HG03108 (cell line): Measurements from ENCODE around the gene ATP13A2.
"Not testable (repeated sequence)": the region's sequence is repeated elsewhere in the genome, so short reads cannot be mapped to it uniquely, and the experiment has no call there.

Experiments
- ATAC-seq: cut with Tn5 transposase; IDR thresholded peaks from one replicate; pipeline ENCODE4 v1.9.1; 2021; ENCODE audit warnings: moderate library complexity; ENCODE audit not compliant: unreplicated experiment

The ATP13A2 gene

DNA sequence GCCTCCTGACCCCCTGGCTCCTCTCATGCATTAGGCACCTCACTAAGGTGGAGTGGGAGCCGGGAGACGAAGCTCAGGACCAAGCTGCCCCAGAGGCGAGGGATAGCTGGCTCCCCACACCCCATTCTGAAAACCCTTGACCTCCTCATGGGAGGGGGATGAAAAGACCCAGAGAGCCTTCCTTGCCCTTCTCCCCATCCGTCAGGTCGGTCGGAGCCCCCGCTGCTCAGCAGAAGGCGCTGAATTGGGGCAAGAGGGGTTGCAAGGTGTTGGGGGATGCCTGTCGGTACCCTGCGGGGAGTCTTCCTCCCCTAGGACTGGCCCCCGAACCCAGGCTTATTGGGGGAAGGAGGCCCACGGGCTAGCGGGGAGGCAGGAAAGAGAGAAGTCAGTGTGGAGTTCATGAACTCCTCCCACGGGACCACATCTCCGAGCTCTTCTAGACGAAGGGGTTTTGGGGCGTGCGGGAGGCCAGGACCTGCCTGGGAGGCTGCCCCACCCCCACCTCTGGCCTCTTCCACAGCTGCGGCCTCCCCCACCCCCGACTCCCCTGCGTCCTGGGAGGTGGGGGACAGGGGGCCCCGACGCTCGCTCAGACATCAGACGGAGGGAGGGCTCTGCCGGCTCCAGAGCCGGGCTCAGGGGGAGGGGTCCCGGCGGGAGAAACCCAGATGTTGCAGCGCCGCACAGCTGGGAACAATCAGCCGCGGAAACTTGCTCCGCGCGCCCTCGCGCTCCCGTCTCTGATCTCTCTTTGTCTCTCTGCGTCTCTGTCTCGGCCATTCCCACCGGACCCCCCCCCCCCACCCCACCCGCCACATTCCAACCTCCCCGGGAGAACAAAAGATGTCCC, 32.0 kb downstream of the ATP13A2 start:
- ATAC-seq, result no peak

DNA sequence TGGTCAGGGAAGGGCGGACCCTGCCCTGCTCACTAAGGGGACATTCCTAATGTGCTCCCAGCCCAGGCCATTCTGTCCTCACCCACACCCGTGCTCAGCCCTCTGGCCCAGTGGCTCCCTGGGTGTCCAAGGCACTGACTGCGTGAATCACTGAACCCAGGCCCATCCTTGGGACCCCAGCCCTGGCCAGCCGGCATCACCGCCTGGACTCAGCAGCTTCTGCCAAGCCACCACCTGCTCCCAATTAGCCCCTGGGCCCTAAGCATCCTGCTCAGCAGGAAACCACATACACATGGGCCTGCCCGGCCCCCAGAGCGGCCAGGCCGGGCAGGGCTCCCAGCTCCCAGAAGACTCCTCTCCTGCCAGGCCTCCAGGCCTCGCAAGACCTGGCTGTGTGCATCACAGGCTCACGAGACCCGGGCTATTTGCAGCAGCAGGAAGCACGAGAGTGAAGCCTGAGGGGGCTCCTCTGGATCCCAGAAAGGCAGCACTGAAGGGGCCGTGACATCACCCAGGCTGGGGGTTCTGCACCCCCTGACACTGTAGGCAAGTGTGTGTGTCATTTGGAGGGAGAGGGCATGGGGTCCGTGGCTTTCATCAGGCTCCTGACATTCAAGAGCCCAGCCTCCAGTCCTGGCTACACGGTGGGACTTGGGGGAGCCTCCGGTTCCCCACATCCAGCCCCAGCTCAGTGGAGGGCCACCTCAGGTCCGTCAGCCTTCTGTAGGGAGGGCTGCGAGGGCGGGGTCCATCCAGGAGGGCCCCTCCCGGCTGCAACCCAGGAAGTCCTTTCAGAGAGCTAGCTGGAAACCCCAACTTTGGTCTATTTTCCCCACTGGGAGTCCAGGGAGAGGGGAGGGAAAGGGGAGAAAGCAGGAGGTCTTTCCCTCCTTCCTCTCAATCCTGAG, 32.9 kb downstream of the ATP13A2 start:
- ATAC-seq, result no peak

DNA sequence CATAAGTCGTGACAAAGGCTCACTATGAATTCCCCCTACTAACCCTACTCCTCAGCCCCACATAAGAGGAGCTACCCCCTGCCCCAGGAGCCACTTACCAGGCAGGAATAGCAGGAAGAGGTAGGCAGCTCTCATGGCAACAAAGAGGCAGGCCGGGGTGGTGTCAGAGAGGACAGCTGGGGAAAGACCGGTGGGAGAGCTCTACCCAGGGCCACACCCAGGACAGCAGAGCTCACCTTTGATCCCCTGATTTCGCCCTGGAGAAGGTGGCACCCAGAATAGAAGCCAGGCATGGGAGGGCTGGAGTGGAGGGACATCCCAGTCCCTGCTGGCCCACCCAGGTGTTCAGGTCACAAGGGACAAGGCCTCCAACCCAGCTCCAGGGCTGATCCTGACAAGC, 33.6 kb downstream of the ATP13A2 start:
- ATAC-seq, result no peak

DNA sequence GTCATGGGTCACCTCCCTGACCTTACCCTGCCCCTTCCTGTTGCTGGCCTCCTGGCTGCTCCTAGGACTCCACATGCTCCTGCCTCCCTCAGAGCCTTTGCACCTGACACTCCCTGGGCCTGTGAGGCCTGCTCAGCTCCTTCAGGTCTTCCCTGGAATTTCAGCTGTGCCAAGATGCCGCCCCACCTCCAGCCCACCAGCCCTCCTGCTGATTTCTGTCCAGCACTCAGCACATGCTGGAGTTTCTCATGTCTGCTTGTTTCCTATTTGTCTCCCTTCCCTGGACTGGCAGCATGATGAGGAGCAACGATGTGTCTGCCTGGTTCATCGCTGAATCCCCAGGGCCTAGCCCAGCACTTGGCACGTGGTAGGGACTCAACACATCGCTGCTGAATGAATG, 34.4 kb downstream of the ATP13A2 start:
- ATAC-seq, result no peak

DNA sequence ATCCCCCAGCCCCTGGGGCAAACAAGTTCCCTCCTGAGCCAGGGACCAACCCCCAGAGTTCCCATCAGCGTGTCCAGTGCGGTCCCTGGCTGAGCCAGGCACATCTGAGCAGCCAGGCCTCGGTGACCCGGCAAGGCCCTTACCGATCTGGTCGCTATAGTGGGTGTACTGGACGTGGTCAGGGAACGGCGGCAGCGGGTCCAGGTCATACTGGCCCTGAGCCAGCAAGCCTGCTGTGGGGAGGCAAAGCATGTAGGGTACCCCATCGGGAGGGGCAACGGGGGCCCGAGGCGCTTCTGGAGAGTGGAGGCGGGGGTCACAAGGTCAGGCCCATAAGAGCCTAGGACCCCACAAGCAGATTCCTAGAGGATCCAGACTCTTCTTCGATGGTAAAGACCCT, 34.8 kb downstream of the ATP13A2 start:
- ATAC-seq, result no peak

DNA sequence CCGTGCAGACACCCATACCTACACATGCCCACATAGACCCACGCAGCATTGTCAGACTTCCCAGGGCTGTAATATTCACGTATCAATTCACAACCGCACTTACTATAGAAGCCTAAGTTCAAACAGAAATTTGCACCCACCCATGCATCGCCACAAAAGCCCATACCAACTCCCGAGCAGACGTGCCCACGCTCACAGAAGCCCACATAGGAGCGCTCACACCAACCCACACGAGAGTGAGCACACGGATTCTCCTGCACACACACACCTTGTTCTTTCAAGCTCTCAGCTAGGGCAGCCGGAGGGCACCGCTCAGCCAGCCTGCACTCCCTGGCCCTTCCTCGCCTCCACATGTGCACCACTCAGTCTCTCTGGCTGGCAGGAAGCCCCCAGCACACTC, 35.9 kb downstream of the ATP13A2 start:
- ATAC-seq, result no peak

DNA sequence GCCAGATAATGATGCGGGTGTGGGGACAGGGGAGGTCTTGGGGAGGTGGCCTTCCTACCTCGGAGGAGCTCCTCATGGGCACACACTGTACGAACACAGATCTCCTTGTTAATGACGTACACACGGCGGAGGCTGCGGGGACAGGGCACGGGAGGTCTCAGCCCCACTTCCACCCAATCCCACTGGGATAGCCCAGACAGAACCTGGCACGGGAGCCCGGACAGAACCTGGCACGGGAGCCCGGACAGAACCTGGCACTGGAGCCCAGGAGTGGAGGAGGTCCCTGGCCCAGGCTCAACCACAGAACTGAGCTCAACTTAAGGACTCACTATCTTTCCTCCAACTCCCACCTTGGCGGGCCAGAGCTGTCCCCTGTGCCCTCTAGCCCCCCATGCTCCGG, 36.5 kb downstream of the ATP13A2 start:
- no peak for ATAC-seq

DNA sequence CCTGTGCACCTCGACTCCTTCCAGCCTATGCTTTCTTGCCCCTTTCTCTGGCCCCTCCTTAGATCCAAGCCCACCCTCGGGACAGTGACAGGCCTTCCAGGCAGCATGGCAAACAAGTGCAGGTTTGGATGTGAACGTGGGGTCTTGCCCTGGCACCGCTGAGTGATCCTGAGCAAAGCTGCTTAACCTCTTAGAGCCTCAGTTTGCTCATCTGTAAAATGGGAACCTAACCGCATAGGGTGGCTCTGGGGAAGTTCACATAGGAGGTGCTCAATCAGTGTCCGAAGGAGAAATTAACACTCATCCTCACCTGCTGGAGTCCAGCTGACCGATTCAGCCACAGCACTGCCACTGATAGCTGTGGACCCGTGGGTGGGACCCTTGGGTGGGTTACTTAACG, 38.5 kb downstream of the ATP13A2 start:
- no peak for ATAC-seq

DNA sequence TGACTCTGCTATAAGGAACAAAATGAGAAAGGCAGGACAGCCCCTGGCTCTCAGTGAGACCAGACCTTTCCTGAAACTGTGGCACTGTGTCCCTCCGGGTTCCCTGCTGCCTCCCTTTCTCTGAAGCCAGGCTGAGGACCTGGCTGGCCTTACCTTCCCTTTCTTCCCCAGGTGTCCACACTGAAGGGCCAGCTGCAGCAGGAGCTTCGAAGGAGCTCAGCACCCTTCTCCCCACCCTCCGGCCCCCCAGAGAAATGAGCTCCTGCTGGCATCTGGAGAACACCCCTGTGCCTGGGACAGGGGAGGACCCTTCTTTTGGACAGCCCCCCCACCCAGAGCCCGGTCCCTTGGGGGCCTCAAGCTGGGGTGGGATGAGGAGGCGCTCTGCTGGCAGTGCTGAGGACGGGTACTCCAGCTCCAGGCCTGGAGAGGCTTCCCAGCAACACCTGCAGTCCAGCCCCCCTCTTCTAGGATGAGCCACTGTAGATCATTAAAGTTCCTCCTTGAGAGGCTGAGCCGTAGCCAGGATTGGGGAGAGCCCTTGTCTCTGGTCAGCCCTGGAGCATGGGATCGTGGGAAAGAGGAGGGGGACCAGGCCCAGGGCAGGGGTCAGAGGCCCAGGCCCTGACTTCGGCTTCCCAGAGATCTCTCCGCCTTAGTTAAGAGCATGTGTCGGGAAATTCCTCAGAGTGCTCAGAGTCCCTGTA, 39.4 kb downstream of the ATP13A2 start:
- ATAC-seq, result no peak

DNA sequence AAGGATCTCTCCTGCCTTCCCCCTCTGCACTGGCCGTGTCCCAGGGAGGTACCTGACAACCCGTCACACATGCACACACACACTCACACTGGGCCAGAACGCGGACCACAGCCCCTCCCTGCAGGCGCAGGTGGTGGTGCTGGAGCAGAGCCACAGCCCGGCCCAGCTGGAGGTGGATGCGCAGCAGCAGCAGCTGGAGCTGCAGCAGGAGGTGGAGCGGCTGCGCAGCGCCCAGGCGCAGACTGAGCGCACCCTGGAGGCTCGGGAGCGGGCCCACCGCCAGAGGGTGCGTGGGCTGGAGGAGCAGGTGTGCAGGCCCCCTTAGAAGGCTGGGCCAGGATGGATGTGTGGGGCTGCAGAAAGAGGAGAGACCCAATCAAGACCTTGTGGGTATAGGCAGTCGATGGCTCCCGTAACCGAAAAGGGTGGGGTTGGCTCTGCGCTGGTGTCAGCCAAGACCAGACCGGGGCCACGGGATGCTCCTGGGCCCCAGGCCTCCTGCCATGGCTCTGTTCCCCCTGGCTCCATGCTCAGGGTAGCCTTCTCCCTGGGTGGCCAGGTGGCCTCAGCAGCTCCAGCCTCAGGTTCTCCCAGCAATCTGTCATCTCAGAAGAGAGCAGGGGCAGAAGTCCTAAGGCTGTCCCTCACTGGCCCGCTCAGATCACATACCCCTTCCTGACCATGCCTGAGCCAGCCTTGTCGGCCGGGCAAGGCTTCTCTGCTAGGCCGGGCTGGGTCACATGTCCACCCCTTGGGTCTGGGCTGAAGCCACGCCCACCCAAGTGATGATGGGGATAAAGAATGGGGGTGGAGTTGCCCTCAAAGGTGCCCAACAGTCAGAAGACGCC, 40.2 kb downstream of the ATP13A2 start:
- ATAC-seq, result no peak

DNA sequence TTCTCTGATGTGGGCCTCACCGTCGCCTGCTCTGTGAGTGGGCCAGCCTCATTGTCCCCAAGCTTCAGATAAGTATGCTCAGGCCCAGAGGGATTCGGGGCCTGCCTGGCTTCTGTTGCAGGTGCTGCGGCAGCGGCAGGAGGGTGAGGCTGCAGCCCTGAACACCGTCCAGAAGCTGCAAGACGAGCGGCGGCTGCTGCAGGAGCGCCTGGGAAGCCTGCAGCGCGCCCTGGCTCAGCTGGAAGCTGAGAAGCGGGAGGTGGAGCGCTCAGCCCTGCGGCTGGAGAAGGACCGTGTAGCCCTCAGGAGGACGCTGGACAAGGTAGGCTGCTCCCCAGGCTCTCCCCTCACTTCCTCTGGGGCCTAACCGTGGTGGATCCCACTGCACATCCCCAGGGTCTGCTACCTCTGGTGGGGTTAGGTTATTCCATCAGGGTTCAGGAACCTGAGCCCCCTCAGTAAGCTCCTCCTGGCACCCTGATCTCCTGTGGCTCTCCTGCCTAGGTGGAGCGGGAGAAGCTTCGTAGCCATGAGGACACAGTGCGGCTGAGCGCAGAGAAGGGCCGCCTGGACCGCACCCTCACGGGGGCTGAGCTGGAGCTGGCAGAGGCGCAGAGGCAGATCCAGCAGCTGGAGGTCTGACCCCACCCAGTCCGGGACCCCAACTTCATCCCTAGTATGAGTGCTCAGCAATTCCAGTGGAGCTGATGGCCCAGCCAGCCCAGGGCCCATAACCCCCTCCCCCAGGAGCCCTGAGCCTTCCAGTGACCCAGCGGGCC, 41.4 kb downstream of the ATP13A2 start:
- ATAC-seq, result no peak

DNA sequence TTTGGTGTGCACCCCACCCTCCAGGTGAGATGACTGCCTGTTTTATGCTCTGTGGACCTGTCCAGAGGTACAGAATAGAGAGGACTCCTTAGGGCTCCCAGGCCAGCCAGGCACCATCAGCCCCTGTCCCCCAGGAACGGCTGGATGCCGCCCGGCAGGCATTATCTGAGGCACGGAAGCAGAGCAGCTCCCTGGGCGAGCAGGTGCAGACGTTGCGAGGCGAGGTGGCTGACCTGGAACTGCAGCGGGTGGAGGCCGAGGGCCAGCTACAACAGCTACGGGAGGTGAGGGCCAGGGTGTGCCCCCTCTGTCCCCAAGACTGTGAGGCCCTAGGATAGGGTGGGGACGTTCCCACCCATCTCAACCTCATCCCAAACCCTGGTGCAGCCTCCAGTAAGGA, 42.1 kb downstream of the ATP13A2 start:
- no peak for ATAC-seq

DNA sequence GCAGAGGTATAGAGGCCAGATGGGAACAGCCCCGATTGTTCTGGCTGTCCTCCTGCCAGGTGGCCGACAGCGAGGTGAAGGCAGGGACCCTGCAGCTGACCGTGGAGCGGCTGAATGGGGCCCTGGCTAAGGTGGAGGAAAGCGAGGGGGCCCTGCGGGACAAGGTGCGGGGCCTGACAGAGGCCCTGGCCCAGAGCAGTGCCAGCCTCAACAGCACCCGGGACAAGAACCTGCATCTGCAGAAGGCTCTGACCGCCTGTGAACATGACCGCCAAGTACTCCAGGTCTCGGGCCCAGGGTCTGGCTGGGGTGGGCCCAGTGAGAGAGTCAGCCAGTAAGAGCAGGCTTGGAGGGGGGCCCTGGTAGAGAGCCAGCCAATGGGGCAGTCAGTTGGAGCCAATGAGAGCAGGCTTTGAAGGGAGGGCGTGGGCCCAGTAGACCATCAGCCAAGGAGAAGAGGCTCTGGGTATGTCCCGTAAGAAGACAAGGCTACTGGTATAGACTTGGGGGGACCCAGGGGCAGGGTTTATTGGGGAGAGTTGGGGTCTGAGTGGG, 42.6 kb downstream of the ATP13A2 start:
- ATAC-seq, result no peak

DNA sequence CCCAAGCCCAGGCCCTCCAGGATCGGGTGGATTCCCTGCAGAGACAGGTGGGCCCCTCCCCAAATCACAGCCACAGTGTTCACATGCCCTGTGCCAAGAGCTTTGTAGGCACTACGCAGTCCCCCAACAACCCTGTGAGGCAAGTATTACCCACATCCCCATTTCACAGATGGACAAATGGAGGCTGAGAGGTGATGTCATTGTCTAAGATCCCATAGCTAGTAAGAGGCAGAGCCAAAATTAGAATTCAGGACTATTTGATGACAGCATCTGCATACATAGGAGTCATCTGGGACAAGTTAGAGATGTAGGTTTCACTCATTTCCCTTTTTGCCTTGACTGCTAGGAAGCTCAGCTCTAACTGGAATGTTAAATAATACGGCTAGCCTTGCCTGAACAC, 43.4 kb downstream of the ATP13A2 start:
- ATAC-seq, result no peak

DNA sequence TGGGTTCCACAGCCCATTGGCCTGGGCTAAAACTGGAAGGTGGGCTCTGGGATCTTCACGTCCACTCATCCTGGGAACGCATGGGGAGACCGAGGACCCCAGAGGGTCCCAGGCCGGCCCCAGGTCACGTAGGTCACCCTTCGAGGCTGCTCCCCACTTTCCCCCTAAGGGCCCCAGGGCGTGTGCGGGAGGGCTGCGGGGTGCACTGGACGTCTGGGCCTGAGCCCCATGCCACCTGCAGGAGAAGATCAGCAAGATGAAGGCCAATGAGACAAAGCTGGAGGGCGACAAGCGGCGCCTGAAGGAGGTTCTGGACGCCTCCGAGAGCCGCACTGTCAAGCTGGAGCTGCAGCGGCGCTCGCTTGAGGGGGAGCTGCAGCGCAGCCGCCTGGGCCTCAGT, 43.8 kb downstream of the ATP13A2 start:
- no peak for ATAC-seq

DNA sequence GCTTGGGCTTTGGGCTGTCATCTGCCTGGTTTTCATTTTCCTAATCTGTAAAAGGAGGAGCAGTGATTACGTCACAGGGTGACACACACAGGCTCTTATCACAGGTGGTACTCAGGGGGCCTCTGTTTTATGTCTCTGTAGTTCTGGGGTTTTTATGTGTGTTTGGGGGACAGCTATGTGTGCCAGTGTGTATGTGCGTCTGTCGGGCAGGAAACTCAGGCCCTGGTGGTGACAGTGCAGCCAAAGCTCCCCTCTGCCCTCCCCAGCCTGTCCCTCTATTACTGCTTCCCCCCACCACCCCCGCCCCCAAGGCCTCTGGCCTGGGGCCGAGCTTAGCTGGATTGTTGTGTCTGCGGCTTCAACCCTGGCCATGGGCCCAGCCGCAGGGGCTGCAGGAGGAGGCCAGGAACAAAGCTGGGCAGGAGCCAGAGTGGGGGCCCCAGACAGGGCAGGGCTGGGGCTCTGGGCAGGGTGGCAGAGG, 44.6 kb downstream of the ATP13A2 start:
- ATAC-seq, result no peak

DNA sequence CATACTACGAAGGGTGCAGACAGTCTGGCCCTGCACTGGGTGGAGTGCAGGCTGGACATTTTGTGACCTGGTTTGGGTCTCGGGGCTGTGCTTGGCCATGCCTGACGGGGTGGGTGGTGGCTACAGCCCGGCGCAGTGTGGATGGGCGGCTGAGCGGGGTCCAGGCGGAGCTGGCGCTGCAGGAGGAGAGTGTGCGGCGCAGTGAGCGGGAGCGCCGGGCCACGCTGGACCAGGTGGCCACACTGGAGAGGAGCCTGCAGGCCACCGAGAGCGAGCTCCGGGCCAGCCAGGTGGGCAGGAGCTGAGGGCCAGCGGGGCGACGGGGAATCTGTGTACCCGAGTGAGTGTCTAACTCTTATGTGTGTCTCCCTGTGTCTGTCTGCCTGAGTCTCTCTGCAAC, 45.4 kb downstream of the ATP13A2 start:
- ATAC-seq, result no peak

DNA sequence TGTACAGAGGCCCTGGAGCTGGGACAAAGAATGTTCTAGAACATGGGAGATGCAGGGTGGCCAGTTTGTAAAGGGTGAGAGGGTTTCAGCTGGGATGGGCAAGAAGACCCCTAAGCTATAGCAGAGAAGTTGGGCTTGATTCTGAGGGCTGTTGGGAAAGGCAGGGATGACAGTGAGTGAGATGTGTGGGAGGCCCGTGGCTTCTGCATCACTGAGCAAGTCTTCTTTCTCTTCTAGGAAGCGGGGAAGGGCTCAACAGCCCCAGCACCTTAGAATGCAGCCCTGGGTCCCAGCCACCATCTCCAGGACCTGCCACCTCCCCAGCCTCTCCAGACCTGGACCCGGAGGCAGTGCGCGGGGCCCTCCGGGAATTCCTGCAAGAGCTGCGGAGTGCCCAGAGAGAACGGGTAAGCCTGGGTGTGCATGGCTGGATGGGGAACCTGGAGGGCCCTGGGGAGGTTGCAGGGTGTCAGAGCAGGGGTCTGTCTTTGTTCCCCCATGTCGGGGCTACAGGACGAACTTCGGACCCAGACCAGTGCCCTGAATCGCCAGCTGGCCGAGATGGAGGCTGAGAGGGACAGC, 46.2 kb downstream of the ATP13A2 start:
- ATAC-seq, result no peak

DNA sequence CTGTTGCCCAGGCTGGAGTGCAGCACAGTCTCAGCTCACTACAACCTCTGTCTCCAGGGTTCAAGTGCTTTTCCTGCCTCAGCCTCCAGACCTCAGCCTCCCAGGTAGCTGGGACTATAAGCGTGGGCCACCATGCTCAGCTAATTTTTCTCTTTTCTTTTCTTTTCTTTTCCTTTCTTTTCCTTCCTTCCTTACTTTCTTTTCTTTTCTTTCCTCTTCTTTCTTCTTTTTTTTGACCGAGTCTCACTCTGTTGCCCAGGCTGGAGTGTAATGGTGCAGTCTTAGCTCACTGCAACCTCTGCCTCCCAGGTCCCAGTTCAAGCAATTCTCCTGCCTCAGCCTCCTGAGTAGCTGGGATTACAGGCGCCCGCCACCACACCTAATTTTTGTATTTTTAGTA, 47.6 kb downstream of the ATP13A2 start:
- not testable (repeated sequence) for ATAC-seq
